GM18519 (cell line): ENCODE results near the gene CAMTA2.
"Not testable (repeated sequence)": the region's sequence is repeated elsewhere in the genome, so short reads cannot be mapped to it uniquely, and the experiment has no call there.

Experiments used
- ATAC-seq: cut with Tn5 transposase; IDR thresholded peaks from one replicate; pipeline ENCODE4 v1.9.1; 2021; ENCODE audit warnings: mild to moderate bottlenecking, moderate library complexity; ENCODE audit not compliant: unreplicated experiment, low FRiP score

The CAMTA2 gene, protein sequence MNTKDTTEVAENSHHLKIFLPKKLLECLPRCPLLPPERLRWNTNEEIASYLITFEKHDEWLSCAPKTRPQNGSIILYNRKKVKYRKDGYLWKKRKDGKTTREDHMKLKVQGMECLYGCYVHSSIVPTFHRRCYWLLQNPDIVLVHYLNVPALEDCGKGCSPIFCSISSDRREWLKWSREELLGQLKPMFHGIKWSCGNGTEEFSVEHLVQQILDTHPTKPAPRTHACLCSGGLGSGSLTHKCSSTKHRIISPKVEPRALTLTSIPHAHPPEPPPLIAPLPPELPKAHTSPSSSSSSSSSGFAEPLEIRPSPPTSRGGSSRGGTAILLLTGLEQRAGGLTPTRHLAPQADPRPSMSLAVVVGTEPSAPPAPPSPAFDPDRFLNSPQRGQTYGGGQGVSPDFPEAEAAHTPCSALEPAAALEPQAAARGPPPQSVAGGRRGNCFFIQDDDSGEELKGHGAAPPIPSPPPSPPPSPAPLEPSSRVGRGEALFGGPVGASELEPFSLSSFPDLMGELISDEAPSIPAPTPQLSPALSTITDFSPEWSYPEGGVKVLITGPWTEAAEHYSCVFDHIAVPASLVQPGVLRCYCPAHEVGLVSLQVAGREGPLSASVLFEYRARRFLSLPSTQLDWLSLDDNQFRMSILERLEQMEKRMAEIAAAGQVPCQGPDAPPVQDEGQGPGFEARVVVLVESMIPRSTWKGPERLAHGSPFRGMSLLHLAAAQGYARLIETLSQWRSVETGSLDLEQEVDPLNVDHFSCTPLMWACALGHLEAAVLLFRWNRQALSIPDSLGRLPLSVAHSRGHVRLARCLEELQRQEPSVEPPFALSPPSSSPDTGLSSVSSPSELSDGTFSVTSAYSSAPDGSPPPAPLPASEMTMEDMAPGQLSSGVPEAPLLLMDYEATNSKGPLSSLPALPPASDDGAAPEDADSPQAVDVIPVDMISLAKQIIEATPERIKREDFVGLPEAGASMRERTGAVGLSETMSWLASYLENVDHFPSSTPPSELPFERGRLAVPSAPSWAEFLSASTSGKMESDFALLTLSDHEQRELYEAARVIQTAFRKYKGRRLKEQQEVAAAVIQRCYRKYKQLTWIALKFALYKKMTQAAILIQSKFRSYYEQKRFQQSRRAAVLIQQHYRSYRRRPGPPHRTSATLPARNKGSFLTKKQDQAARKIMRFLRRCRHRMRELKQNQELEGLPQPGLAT

DNA sequence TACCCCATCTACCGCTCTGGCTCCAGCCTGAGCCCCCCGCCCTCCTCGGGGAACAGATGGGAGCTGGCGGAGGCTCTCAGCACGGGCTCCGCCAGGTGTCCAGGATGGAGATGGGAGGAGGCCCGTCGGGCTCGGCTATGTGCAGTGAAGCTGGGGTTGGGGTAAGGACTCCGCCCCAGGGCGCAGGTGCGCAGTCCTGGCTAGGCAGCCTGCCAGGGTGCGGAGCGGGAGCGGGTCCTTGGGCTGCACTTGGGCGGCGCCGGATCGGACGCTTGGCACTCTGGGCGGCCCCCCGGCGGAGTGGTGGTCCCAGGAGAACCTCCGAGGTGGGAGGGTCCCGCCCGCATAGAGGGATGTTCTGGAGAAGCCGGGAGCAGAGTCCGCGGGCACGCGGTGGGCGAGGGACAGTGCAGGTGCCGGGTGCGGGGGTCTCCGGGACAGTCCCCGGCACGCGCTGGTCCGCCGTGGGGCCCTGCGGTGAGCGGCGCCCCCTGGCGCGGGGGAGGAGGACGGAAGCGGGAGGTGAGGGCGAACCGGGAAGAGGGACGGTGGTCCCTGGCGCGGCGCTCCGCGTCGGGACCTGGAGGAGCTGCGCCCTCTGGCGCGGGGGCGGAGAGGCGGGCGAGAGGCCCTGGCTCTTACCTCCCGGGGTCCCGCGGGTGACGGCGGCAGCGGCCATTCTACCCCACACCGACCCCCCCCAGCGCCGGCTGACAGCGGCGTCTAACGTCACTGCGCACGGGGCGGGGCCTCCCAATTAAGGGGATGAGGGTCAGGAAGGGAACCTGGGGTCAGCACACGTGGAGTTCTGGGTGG, at the start of gene CAMTA2:
Gene CAMTA2 (minus strand): TSS at position 725 of the 816 bp plus-strand sequence. CDS start 1,453 bp downstream, outside the sequence.
- no peak for ATAC-seq

DNA sequence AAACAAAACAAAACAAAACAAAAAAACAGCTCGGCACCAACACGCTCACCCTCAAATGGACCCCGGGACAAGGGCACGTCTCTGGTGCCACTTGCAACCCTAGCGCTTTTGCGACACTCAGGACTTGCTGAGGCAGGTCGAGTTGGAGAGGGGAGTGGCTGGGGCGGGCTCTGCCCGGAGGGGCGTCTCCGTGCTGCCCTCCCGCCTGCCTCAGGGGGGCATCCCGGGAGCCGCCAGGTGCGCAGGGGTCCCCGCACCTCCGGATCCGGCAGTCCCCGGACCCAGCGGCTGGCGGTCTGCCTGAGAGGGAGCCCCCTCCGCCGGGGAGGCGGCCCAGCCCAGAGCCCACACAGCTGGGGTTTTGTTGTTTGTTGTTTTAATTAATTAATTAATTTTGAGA, 47.8 kb upstream of the CAMTA2 start, which contains the start of gene SLC52A1:
Gene SLC52A1 (minus strand): TSS at position 112 of the 400 bp plus-strand sequence. CDS start 820 bp downstream, outside the sequence.
- no peak for ATAC-seq

DNA sequence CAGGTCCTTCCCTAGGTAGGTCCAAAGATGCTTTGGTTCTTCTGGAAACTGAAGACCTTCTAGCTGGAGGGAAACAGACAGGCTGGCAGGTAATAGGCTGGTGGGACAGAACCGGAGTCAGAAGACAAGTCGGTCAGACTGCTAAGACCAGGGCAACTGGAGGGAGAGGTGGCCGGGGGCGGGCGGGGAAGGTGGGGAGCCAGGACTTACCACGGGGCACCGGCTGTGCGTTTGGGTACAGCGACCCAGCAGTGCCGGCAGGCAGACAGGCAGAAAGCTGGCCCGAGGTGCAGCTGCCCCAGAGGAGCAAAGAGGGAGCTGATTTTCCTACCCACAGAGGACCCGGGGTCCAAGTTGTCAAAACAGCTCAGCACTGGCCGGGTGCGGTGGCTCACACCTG, 47.2 kb upstream of the CAMTA2 start:
- no peak for ATAC-seq

DNA sequence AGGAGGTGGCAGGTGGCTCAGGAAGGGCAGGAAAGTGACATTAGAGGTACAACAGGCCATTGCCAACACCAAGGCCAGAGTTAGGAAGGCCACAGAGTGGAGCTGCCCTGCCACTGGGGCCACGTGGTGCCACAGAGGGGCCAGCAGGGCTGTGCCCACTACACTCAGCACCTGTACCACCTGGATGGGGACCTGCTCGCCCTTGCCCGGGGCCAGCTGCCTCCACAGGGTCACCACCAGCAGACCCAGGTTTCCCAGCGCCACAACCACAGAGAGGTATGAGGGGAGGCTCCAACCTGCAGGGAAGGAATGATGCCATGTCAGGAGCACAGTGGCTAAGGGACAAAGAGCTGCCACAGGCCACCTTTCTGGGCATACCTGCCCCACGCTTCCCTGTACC, 46.6 kb upstream of the CAMTA2 start:
- no peak for ATAC-seq

DNA sequence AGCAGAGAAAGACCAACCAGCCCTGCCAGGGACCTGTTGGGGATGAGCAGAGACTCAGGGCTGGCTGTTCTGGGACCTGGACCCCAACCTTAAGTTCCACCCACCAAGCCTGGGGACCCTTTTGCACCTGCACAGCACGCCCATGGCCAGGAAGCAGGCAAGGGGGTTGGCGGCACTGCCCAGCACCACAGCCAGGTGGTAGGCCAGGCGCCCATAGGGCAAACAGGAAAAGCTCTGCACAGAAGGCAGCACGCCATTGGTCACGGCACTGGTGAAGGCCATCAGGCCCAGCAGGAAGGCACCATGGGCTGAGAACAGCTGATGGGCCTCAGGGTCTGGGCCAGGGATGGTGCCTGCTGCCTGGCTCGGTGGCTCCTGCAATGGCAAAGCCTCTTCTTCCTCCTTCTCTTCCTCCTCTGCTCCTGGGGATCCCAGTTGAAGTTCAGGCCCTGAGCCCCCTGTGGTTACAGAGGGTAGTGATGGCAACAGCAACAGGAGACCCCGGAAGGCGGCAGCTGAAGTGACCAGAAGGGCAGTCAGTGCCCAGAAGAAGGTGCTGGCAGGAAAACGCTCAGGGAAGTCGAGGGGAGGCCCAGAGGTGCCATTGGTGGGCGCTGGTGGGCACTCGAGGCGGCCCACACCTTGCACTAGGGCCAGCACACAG, 46.0 kb upstream of the CAMTA2 start:
- ATAC-seq, result no peak

DNA sequence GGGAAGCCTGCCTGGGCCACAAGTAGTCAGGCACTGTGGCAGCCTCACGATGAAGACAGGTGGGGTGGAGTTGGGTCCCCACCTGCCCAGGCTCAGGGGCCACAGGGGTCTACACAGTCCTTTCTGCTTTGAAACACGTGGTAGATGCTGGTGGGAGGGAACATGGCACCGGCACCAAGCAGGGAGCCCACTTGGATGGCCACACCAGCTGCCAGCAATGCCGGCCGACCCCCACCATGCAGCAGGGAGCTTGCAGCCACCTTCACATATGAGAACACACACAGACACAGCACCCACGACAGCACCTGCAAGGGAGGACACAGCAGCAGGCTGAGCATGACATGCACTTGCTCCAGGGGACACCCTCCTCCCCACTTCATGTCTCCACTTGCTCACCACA, 45.4 kb upstream of the CAMTA2 start:
- no peak for ATAC-seq

DNA sequence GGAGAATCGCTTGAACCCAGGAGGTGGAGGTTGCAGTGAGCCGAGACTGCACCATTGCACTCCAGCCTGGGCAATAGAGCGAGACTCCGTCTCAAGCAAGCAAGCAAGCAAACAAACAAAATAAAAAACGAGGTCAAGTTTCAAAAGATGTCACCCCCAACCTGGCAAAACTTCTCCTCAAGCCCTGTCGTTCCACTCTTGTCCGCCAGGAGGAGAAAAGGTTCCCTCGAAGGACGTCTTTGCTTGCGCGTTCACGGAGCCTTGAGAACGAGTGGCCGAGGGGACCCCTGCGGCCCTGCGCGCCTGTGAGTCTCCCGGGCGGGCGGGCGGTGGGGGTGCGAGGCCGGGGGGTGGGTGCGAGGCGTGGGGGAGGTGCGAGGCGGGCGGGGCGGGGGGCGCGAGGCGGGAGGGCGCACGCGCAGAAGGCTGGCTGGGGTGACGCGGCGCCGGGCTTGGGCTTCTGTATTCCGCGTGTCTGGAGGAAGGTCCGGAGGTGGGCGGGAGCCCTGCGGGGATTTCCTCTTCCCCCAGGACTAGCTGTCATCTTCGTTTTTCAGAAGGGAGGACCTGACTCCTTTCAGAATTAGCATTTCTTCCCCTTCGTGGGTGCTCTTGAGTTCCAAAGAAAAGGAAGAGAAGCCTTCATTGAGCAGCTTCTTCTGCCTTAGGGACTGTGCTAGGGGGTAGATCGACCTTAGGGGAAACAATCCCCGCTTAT, 44.0 kb upstream of the CAMTA2 start:
- ATAC-seq, result no peak

DNA sequence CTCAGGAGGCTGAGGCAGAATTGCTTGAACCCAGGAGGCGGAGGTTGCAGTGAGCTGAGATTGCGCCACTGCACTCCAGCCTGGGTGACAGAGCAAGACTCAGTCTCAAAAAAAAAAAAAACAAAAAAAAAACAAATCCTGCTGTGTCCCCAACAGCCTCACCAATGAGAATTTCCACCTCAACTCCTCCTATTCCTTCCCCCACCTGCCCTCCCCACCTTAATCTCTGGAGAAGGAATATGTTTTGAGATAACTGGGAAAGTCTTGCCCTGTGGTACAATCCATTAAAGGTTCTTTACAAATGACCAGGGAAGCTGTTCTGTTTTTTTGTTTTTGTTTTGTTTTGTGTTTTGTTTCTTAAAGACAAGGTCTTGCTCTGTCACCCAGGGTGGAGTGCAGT, 42.7 kb upstream of the CAMTA2 start:
- not testable (repeated sequence) for ATAC-seq

DNA sequence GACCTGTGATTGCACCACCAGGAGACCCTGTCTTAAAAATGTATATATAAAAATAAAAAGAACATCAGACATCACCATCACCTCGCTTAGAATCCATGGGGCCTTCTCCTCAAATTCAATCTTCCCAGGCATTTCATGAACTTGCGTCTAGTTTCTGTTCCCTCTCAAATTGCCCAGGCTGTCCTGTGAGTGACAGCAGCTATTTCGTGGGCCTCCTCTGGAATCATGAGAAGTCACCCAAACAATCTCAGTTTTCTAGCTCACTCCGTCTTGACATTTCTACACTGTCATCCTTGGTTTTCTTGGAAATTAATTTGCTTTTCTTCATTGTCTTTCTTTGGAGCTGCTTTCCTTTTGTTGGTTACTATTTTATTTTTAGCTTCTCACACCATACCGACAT, 40.4 kb upstream of the CAMTA2 start:
- no peak for ATAC-seq

DNA sequence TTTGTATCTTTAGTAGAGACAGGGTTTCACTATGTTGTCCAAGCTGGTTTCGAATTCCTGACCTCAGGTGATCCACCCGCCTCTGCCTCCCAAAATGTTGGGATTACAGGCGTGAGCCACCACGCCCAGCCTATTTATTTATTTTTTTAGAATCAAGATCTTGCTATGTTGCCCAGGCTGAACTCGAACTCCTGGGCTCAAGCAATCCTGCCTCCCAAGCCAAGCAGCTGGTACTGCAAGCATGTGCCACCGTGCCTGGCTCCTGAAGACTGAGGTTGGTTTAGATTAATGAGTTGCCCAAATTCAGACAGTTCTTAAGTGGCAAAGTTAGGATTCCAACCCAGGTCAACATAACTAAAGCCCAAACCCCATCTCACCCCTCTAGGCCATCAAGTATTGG, 39.8 kb upstream of the CAMTA2 start:
- ATAC-seq, result no peak

DNA sequence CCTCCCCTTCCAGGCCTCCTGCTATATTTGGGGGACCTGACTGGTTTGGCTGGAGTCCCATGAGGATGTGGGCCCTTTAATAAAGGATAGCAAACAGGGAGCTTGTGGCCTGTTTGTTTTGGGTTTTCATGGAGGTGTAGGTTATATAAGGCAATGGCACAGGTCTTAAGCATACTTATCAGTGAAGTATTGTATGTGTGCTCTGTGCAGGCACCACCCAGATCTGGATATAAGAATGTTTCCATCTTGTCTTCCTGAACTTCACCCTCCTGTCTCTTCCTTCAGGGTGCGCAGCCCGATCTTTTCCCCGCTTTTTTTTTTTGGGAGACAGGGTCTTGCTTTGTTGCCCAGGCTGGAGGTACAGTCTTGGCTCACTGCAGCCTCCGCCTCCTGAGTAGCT, 37.1 kb upstream of the CAMTA2 start:
- ATAC-seq, result no peak

DNA sequence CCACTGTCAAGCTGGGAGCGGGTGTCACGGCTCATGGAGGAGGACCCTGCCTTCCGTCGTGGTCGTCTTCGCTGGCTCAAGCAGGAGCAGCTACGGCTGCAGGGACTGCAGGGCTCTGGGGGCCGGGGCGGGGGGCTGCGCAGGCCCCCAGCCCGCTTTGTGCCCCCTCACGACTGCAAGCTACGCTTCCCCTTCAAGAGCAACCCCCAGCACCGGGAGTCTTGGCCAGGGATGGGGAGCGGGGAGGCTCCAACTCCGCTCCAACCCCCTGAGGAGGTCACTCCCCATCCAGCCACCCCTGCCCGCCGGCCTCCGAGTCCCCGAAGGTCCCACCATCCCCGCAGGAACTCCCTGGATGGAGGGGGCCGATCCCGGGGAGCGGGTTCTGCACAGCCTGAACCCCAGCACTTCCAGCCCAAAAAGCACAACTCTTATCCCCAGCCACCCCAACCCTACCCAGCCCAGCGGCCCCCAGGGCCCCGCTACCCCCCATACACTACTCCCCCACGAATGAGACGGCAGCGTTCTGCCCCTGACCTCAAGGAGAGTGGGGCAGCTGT, 36.2 kb upstream of the CAMTA2 start:
- no peak for ATAC-seq

DNA sequence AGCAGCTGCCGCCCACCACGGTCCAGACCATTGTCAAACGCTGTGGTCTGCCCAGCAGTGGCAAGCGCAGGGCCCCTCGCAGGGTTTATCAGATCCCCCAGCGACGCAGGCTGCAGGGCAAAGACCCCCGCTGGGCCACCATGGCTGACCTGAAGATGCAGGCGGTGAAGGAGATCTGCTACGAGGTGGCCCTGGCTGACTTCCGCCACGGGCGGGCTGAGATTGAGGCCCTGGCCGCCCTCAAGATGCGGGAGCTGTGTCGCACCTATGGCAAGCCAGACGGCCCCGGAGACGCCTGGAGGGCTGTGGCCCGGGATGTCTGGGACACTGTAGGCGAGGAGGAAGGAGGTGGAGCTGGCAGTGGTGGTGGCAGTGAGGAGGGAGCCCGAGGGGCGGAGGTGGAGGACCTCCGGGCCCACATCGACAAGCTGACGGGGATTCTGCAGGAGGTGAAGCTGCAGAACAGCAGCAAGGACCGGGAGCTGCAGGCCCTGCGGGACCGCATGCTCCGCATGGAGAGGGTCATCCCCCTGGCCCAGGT, 34.8 kb upstream of the CAMTA2 start:
- ATAC-seq, result no peak

DNA sequence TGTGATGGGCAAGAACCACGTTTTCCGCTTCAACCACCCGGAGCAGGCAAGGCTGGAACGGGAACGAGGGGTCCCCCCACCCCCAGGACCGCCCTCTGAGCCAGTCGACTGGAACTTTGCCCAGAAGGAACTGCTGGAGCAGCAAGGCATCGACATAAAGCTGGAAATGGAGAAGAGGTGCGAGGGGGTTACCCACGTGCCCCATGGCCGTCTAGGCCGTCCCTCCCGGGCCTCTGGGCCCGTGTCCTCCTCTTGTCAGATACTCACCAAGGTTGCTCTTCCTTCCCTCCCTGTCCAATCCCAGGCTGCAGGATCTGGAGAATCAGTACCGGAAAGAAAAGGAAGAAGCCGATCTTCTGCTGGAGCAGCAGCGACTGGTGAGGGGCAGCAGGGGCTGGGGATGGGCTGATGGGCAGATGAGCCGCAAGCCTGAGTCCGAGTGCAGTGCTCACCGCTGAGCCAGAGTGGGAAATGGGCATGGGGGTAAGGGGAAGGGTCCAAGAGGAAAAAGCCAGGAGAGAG, 33.1 kb upstream of the CAMTA2 start:
- ATAC-seq, result no peak

DNA sequence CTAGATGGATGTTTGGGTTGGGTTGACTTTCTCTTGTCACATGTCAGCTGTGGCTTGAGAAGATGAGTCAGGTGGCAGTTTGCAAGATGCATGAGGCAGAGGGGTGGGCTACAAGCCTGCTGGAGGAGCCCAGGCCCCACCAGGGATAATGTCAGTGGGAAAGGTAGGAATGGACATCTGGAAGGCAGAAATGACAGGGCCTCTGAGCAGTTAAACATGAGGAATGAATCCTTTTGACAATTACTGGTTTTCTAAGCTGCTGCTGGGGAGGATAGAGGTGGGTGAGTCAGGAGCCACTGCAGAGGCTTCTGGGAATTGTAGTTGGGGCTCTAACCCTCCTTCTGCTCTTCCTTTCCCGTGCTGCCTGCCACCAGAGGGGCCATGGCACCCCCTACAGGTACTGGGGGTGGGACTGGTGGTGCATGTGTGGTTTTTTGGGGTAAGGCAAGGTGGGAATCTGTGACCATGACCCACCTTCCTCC, 32.0 kb upstream of the CAMTA2 start:
- no peak for ATAC-seq

DNA sequence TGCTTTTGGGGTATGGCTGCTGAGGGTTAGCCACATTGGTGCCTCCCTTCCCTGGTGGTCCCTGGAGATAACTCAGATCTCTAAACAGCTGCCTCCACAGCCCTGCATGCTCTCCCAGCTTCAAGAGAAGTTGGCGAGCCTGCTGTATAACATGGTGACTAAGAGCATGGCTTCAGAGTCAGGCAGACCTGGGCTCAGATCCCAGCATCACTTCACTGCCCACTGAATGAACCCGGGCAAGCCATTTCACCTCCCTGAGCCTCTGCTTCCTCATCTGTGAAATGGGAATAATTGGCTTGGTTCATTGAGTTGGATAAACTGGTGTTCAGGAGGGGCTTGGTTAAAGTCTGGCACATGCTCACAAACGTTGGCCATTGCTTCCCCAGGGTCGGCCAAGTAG, 26.9 kb upstream of the CAMTA2 start:
- ATAC-seq, result no peak

DNA sequence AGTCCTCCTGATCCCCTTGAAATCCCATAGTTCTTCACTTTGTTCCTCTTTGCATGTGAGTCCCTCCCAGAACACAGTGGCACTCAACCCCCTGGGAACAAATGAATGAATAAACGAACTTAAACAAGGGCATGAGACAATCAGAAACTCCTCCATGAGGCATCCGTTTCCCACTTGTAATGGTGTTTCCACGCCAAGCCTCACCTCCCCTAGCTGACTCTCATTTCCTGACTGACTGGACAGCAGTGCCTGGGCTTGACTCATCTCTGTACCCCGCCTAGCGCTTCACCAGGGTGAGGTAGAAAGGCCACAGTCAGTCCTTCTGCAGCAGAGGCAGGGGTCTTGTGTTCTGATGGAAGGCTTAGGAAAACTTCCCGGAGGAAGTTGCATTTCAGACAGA, 24.5 kb upstream of the CAMTA2 start:
- no peak for ATAC-seq
